NCI-H460 (cell line): Measurements from ENCODE around the gene CHKA. TPM values are rescaled to one million over a fixed set of nuclear protein-coding genes. Genes with fewer than 3 reads are reported as not detected.

Experiments used
- DNase-seq: peaks from one replicate; pipeline ENCODE4 v3.0.0-alpha.2; 2016; ENCODE audit warnings: low read depth; ENCODE audit errors: extremely low read depth
- total RNA-seq: library from RNA; depleted of rRNA; stranded (reverse); fragments of >200 nt; shearing (Covaris generic); gene quantifications from 2 replicates; pipeline ENCODE4 v1.2.3, GENCODE V29; 2014

The CHKA gene
- total RNA-seq, 1 experiment from 2014 or later = 9.0 TPM

DNA sequence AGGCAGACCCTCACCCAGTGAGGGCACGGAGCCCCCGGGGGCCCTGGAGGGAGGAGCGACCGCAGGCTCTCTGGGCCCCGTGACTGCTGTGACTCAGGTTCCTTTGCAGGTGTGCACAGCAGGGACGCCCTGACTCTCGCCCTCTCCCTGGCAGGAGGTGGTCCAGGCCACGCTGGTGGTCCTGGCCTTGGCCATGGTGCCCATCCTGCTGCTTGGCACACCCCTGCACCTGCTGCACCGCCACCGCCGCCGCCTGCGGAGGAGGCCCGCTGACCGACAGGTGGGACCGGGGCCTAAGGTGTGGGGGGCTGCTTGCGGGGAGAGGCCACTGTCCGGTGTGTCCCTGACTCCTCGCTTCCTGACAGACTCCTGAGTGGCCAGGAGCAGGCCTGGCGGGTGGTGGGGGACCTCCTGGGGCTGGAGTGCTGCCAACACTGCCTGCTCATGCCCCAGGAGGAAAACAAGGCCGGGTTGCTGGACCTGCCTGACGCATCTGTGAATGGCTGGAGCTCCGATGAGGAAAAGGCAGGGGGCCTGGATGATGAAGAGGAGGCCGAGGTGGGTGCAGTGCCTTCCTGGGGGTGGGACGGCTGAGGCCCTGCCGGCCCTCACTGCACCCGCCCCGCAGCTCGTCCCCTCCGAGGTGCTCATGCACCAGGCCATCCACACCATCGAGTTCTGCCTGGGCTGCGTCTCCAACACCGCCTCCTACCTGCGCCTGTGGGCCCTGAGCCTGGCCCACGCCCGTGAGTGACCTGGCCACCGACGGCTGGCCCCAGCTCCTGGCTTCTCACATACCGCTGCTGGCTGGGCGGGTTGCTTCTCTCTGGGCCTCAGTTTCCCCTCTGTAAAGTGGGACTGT, 71.4 kb downstream of the CHKA start:
- DNase-seq = no peak

DNA sequence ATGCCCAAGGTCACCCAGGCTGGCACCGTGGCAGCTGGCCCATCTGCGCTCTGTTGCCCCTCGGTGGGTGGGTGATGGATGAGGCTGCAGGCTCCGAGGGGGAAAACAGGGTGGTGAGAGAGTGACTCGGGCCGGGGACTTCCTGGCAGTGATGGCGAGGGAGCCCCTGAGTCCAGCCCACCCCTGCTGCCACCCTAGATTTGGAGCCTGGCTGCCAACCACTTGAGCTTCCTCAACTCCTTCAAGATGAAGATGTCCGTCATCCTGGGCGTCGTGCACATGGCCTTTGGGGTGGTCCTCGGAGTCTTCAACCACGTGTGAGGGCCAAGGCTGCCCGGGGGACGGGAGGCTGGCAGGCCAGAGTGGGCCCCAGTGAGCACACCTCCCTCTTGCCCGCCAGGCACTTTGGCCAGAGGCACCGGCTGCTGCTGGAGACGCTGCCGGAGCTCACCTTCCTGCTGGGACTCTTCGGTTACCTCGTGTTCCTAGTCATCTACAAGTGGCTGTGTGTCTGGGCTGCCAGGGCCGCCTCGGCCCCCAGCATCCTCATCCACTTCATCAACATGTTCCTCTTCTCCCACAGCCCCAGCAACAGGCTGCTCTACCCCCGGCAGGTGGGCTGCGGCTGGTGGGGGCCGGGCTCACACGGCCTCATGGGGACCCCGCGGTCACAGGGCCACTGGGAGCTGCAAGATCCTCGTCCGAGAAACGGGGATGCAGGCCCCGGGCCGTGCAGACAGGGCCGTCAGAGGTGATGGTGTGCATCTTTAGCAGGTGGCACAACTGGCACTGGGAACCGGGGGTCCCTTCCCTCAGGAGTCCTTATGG, 72.3 kb downstream of the CHKA start:
- DNase-seq = no peak

DNA sequence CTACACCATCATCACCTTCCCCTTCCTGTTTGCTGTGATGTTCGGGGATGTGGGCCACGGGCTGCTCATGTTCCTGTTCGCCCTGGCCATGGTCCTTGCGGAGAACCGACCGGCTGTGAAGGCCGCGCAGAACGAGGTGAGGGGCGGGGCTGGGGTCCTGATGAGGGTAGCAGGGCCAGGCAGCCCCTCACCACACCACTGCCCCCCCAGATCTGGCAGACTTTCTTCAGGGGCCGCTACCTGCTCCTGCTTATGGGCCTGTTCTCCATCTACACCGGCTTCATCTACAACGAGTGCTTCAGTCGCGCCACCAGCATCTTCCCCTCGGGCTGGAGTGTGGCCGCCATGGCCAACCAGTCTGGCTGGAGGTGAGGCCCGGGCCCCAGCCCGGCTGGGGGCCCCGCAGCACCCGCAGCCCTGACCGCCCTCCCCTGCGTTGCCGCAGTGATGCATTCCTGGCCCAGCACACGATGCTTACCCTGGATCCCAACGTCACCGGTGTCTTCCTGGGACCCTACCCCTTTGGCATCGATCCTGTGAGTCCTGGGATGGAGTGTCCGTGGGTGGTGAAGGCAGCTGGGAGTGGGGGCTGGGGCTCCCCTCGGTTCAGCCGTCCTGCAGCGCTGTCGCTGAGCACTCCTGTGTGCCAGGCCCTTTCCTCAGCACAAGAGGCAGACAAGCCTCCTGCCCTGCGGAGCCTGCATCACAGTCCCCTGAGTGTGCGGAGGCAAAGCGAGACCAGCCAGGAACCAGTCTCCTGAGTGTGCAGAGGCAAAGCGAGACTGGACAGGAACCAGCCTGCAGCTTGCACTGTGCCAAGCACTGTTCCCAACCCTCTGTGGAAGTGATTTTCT, 73.5 kb downstream of the CHKA start:
- no peak for DNase-seq

DNA sequence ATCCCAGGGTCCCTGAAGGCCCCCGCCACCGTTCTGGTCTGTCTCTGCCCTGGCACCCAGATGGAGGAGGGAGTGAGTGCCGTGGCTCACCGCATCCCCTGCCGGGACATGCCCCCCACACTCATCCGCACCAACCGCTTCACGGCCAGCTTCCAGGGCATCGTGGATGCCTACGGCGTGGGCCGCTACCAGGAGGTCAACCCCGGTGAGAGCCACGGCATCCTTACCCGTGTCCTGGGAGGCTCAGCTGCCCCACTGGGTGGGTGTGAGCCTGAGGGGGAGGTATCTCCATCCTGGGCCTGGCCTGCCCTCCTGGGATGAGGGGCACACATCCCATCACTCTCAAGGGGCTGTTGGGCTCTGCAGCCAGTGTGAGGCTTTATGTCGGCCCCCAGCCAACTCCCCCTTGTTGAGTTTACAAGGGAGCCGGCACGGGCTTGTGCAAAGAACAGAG, 76.3 kb downstream of the CHKA start:
- no peak for DNase-seq

DNA sequence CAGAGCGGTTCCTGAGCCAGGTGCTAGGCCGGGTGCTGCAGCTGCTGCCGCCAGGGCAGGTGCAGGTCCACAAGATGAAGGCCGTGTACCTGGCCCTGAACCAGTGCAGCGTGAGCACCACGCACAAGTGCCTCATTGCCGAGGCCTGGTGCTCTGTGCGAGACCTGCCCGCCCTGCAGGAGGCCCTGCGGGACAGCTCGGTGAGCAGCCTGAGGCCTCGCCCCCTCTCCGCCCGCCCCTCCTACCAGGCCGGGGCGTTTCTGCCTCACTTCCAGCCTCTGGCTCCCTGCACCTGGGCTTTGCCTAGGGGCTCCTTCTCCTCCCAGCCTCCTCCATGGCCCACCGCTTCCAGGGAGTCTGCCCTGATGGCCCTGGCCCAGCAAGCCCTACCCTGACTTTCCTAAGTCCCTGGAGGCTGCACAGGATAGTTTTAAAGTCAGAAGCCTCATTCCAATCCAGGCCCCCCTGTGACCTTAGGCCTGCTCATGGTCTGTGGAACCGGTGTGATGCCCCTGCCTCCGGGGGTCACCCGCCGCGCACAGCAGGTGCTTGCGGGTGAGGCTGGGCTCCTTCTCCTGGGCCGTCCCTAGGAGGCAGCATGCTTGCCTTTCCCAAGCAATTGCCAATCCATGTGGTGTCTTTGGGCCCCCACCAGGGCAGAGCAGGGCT, 76.9 kb downstream of the CHKA start:
- no peak for DNase-seq

DNA sequence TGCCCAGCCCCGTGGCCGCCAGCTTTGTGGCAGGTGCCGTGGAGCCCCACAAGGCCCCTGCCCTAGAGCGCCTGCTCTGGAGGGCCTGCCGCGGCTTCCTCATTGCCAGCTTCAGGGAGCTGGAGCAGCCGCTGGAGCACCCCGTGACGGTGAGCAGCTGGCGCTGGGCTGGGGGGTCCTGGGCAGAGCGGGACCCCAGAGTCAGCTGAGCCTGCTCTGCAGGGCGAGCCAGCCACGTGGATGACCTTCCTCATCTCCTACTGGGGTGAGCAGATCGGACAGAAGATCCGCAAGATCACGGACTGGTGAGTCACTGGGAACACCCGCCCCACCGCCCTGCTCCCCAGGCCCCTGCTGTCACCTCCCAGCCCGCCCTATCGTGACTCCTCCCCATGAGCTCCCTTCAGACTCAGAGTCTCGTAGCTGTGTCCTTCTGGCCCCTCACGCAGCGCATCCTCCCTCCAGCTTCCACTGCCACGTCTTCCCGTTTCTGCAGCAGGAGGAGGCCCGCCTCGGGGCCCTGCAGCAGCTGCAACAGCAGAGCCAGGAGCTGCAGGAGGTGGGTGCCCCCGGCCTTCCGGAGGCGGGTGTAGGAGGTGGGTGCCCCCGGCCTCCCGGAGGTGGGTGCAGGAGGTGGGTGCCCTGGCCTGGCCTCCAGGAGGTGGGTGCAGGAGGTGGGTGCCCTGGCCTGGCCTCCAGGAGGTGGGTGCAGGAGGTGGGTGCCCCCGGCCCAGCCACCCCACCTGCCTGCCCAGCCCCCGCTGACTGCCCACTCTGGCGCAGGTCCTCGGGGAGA, 77.6 kb downstream of the CHKA start:
- DNase-seq = peak; percentile 26

DNA sequence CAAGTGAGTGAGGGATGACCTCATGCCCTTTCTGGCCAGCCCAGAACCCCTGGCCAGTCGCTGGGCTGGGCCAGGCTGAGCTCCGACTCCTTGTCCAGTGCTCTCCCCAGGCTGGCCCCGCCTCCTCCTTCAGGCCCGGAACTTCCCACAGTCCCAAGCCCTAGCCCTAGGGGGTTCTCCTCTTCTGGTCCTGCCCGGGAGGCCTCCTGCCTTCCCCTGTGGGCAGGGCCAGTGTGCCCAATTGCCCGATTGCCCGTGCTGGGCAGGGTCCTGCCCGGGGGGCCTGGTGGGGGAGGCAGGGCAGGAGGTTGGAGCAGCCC, 78.2 kb downstream of the CHKA start:
- DNase-seq = no peak

DNA sequence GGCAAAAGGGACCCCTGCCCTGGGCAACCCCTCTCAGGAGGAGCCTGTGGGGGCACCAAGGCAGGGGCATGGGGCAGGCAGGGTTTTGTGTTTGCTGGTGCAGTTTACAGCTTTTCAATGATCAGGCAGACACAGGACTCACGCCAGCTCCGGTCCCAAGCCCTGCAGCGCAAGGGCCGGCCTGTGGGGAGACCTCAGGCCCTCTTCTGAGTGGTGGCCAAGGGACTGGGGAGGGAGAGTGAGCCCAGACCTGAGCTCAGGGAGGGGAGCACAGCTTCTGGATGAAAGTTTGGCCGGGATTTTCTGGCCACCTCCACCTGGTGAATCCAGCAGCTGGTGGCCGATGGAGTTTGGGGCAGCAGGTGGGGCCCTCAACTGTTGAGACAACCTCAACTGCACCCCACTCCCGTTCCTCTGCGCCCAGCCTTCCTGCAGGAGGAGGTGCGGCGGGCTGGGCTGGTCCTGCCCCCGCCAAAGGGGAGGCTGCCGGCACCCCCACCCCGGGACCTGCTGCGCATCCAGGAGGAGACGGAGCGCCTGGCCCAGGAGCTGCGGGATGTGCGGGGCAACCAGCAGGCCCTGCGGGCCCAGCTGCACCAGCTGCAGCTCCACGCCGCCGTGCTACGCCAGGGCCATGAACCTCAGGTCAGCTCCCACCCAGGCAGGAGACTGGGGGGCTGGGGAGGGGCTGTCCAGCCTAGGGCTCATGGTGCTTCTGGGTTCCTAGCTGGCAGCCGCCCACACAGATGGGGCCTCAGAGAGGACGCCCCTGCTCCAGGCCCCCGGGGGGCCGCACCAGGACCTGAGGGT, 78.8 kb downstream of the CHKA start:
- no peak for DNase-seq

DNA sequence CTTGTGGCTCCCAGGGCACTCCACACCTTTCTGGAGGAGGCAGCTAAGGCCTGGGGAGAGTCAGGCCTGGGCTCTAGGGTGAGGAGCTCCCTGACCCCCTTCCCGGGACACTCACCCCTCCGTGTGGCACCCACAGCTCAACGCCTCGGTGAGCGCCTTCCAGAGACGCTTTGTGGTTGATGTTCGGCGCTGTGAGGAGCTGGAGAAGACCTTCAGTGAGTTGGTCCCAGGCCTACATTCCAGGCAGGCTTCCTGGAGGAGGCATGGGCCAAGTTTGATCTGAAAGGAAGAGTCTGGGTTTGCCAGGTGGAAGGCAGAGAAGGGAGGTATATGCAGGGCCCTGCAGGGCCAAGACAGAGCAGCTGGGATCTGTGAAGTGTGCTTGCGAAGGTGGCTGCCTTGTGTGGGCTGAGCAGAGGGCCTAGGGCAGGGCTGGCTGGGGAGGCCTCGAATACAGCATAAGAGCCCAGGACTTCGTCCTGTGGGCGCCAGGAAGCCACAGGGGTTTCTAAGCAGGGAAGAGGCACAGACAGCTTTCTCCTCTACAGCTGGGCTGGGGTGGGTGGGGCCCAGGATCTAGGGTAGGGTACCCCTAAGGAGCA, 79.5 kb downstream of the CHKA start:
- DNase-seq = no peak

DNA sequence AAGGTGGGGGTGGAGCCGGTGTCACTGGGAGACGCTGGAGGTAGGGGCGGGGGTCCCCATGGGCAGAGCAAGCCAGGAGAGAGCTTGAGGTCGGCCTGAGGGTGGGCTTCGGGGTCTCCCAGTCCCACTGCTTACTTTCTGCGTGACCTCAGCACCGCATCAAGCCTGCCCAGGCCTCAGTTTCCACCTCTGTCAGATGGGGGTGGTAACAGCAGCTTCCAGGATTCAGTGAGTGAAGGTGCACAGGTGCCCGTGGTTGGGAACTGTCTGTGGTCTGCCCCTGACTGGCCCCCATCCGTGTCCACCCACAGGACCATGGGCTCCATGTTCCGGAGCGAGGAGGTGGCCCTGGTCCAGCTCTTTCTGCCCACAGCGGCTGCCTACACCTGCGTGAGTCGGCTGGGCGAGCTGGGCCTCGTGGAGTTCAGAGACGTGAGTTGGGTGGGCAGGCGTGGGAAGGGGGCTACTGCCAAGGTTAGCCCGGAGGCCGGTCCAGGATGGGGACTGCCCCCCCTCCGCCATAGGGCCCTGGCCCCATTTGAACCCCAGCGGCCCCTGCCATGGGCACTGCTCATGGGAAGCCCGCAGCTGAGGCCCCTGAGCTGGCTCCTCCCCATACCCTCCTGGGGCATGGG, 80.1 kb downstream of the CHKA start:
- no peak for DNase-seq

DNA sequence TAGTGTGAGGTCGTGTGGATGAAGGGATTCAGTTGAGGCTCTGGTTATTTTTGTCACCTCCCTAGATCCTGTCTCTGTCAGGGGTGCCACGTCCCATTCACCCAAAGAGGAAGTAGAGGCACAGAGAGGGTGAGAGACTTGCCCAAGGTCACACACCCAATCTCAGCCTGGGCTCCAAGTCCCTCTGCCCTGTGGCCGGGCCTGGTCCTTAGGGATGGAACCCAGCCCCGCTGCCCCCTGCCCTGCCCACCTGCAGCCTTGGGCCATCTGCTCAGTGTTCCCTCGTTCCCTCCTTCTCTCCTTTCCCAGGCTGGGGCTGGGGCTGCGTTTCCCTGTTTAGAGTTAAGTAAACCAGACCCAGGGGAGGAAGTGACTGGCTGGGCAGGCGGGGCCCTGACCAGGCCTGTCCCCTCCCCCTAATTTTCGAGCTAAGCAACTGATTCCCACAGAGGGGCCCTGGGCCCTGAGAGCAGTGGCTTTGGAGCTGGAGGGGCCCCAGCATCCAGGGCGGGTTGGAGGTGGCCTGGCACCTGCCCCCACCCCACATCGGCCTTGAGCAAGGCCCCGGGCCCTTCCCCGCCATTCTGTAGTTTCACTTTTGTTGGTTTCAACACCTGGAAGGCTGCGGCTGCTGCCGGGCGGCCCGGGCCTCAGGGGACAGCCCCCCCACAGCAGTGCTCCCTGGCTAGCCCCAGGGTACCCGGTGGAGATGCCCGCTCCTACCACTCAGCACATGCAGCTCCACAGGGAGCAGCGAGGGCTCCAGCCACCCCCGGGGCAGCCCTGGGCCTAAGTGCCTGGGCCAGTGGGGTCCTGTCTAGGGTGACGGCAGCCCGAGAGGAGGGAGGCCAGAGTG, 80.9 kb downstream of the CHKA start:
- no peak for DNase-seq

DNA sequence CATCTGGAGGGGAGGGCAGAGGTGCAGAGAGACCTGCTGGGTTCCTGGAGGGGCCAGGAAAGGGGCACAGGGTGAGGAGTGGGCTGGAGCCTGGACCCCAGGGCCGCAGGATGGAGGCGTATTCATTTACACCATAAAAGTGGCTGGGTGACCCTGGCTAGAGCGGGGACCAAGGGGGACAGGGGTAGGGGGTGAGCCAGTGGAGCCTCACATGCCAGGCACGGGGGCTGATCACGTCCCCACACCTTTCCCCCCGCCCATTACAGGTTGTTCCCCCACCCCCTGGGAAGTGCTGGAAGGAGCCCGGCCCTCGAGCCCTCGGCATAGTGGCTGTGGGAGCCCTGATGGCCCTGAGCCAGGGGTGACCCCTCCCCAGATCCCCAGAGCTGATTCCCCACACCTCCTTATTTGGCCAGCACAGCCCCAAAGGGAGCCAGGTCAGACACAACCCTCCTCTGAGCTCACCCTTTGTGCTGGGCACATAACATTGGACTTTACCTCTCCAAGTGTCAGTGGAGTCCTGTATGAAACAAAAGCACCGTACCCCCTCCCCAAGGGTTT, 81.6 kb downstream of the CHKA start:
- no peak for DNase-seq

DNA sequence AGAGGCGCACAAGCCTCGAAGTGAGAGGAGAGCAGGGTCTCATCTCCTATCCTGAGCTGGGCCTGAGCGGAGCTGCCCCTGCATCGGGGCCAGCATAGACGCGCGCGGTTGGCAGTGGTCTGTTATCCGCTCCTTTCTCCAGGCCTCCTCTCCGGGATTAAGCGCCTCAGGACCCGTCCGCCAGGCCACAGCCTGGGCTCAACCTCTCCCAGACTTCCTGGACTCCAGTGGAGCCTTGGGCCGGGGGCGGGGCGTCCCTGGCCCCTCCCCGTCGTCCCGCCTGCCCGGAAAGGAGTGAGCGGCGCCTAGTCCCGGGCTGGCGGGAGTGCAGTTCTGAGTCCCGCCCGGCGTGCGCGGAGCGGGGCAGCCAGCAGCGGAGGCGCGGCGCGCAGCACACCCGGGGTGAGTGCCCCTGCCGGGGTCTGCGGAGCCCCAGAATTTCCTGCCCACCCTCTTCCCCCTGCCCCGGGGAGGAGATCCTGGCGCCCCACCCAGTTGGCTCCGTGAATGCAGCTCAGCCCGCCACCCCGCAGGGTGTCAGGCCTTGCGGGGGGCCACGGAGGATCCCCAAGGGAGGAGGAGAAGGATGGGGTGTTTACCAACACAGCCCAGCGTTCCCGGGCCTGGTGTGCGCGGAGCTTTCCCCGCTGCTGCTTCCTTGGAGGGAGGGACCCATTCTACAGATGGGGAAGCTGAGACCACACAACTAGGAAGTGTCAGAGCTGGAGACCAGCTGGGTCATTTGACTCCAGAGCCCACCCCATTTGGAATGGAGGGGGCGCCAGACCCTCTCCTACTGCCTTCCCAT, 82.3 kb downstream of the CHKA start, which contains the start of gene TCIRG1:
Gene TCIRG1, plus strand, starts transcription at position 308 of the 808 bp plus-strand sequence. CDS start 2,247 bp downstream, outside the sequence.
- peak; percentile 79 for DNase-seq

DNA sequence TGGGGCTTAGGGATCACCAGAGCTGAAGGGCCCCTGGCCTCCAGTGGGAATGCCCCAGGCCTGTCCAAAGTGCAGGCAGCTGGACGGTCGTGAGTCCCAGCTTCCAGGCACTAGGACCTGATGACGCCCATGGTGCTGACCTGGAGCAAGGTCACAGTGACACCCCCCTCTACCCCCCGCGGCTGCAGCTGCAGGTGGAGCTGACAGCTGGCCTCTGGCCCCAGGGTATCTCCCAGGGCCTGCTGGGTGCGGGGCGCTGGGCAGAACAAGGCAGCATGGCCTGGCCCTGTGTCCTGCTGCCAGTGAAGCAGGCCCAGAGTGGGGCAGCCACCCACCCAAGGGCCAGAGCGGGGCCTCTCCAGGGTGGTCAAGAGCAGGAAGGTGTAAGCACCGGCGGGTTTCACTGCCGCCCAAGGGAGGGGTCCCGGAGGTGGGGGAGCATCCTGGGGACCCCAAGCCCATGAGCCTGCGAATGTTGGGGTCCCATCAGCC, 82.9 kb downstream of the CHKA start:
- DNase-seq = no peak

DNA sequence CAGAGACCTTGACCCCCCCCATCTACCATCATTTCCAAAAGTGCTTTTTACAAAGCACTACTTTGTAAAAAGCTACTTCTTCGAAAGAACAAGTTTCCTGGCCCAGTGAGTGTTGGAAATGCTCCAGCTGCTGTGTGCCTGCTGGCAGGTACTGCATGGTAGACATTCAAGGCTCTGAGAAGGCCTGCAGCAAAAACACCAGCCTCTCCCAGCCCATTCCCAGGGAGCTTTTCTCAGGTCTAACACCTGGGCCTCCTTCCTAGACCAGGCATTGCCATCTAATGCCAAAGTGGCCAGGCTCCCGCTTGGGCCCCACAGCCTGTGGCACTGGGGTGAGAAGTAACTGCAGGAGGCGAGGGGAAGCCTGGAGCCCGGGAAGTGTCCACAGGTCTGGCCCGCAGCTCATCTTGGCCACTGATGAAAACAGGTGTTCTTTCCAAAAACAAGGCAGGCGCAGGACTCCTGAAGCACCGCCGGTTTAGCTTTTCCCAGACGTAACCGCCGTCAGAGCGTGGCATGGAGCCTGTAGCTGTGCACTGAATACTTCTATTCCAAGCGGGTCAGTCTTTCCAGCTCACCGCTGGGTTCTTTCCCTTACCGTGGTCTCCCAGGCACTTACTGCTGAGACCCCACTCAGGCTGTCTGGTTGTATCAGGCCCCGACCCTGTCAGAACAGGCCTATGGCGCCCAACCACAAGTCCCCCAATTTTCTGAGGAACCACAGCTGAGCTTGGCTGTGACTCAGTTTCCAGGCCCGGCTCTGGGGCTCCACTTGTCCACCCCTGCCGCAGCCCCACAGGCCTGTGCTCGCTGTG, 83.6 kb downstream of the CHKA start:
- no peak for DNase-seq
